Cardiac muscle cell (in vitro differentiated cells and primary cell): Measurements from ENCODE around the gene ANKHD1. TPM values are rescaled to one million over a fixed set of nuclear protein-coding genes. Genes with fewer than 3 reads are reported as not detected.

Experiments used
- DNase-seq, 2 donors: peaks; one replicate each; pipeline versions ENCODE4 v3.0.0 to v3.0.0-alpha.2; 2010 to 2017; ENCODE audit warnings: low read depth in 1 of 2, low spot score in 1 of 2
- H3K27ac ChIP-seq: fragments of 200-600 bp; sonication (generic); 2 replicates; pipeline ENCODE4 v1.5.1; 2016
- H3K27me3 ChIP-seq: fragments of 200-600 bp; sonication (generic); 2 replicates; pipeline ENCODE4 v1.6.0; 2016; ENCODE audit warnings: control low read depth
- H3K36me3 ChIP-seq: fragments of 200-600 bp; sonication (generic); 2 replicates; pipeline ENCODE4 v1.5.1; 2016; ENCODE audit warnings: control low read depth
- H3K4me1 ChIP-seq: fragments of 200-600 bp; sonication (generic); 2 replicates; pipeline ENCODE4 v1.8.1; 2017; ENCODE audit warnings: low read depth, mild to moderate bottlenecking, mixed run types
- H3K4me3 ChIP-seq: fragments of 200-600 bp; sonication (generic); 2 replicates; pipeline ENCODE4 v1.5.1; 2016; ENCODE audit warnings: mild to moderate bottlenecking
- H3K9me3 ChIP-seq: fragments of 200-600 bp; sonication (generic); 2 replicates; pipeline ENCODE4 v1.5.1; 2017; ENCODE audit warnings: low read depth, mild to moderate bottlenecking, control low read depth
- CTCF ChIP-seq: IDR thresholded peaks from 2 replicates; pipeline ENCODE4 v1.5.1; 2012; ENCODE audit warnings: low read depth, mild to moderate bottlenecking, low read length
- polyA plus RNA-seq: library from polyadenylated mRNA; unstranded; fragments of >200 nt; fragmentation: Nextera tagmentation; extraction: Ambion mirVana; gene quantifications from 2 replicates; pipeline ENCODE4 v1.2.1, GENCODE V29; 2016
- total RNA-seq: library from RNA; depleted of rRNA; stranded (reverse); fragments of >200 nt; gene quantifications from 2 replicates; pipeline ENCODE4 v1.2.3, GENCODE V29; 2016

The ANKHD1 gene
- total and polyA plus RNA-seq, 2 experiments from 2014 or later: 42.4 to 46.5 TPM

- TF ChIP-seq CTCF: no peak
- Histone ChIP-seq H3K27ac (no peak overlapping the region), H3K9me3 (no peaks in the 10 kb centered on the region), H3K4me1 (no peaks in the 10 kb centered on the region), H3K27me3 (peaks cover 16% of the 10 kb centered on the region), H3K36me3 (no peaks in the 10 kb centered on the region), H3K4me3 (no peak overlapping the region)
- no peak for DNase-seq
Measured at GRCh38 chr5:140367256-140368013, 34.2 kb upstream of the ANKHD1 start.

GRCh38 chr5:140371356-140372151 is 30.1 kb upstream of the ANKHD1 start:
- H3K36me3 ChIP-seq: no peaks in the 10 kb centered on the region
- TF ChIP-seq CTCF: no peak

GRCh38 chr5:140372971-140373487 is 28.6 kb upstream of the ANKHD1 start:
- Histone ChIP-seq H3K4me1 (no peaks in the 10 kb centered on the region), H3K36me3 (no peaks in the 10 kb centered on the region), H3K9me3 (no peaks in the 10 kb centered on the region), H3K27me3 (no peaks in the 10 kb centered on the region), H3K27ac (no peak overlapping the region), H3K4me3 (no peak overlapping the region)
- DNase-seq: peak; percentile 74 to 91
- peak; percentile 88 for TF ChIP-seq CTCF

More at GRCh38 chr5:140371356-140372151, 30.1 kb upstream of the ANKHD1 start:
- DNase-seq: no peak
- Histone ChIP-seq H3K9me3 (no peaks in the 10 kb centered on the region), H3K27me3 (no peaks in the 10 kb centered on the region), H3K27ac (no peak overlapping the region), H3K4me3 (no peak overlapping the region), H3K4me1 (no peaks in the 10 kb centered on the region)

GRCh38 chr5:140381351-140381750 is 20.3 kb upstream of the ANKHD1 start:
- no peak for DNase-seq
- Histone ChIP-seq H3K27me3 (no peaks in the 10 kb centered on the region), H3K9me3 (no peaks in the 10 kb centered on the region), H3K4me1 (no peaks in the 10 kb centered on the region), H3K4me3 (no peak overlapping the region), H3K36me3 (no peaks in the 10 kb centered on the region), H3K27ac (no peak overlapping the region)
- TF ChIP-seq CTCF: no peak

- H3K4me3 ChIP-seq: no peak overlapping the region
- TF ChIP-seq CTCF: no peak
- no peaks in the 10 kb centered on the region for H3K9me3 ChIP-seq
- no peaks in the 10 kb centered on the region for H3K27me3 ChIP-seq
- no peak for DNase-seq
- H3K4me1 ChIP-seq: no peaks in the 10 kb centered on the region
- no peaks in the 10 kb centered on the region for H3K36me3 ChIP-seq
- no peak overlapping the region for H3K27ac ChIP-seq
Measured at GRCh38 chr5:140381972-140382371, 19.7 kb upstream of the ANKHD1 start.
